GM12878 (cell line): Measurements from ENCODE around the gene PRR7.

Experiments
- ESRRA ChIP-seq: IDR thresholded peaks from 2 replicates; pipeline ENCODE4 v1.6.1; 2012; ENCODE audit warnings: mild to moderate bottlenecking, low read length, improper control_type of control experiment
- EZH2 ChIP-seq: IDR thresholded peaks from 2 replicates; pipeline ENCODE4 v1.6.1; 2012; ENCODE audit warnings: low read depth, mild to moderate bottlenecking, control low read depth, inconsistent platforms, low read length, borderline replicate concordance; ENCODE audit not compliant: control insufficient read depth
- RAD21 ChIP-seq: IDR thresholded peaks from 2 replicates; pipeline ENCODE4 v1.6.1; 2011; ENCODE audit warnings: mild to moderate bottlenecking, low read depth, low read length, moderate library complexity; ENCODE audit not compliant: insufficient read depth
- ZSCAN29 ChIP-seq: fragments of 450-650 bp; IDR thresholded peaks from 2 replicates; pipeline ENCODE4 v1.6.1; 2017; ENCODE audit warnings: mild to moderate bottlenecking, moderate library complexity
- TF ChIP-seq, protein P1 (sequence below), 3 experiments: IDR thresholded peaks in 2 of 3; conservative IDR thresholded peaks in 1 of 3; 2 replicates each; pipeline ENCODE4 v1.5.1; 2011; ENCODE audit warnings: low read depth in 3 of 3, low read length in 3 of 3, mild to moderate bottlenecking in 3 of 3, control low read depth in 2 of 3, moderate library complexity in 2 of 3, inconsistent platforms in 1 of 3, mixed read lengths in 1 of 3; ENCODE audit not compliant: control insufficient read depth in 2 of 3, insufficient read depth in 1 of 3; ENCODE audit errors: extremely low read depth in 1 of 3

DNA sequence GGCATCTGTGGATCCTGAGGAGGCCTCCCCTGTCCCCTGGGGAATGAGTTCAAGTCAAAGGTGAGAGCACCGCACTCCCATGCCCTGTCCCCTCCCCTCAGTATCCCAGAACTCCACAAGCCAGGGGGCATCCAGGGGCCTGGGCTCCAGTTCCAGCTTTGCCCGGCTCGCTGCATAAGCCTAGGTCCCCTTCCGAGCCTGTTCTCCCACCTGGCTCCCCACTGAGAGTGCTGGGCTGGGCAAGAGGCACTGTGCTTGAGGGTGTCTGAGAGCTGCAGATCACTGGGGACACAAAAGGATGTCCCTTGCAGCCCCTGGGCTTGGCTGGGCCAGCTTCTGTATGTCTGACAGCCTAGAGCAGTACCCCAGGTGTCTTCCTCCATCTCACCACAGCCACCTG is 58.5 kb downstream of the PRR7 start:
- no peak for TF ChIP-seq EZH2
- TF ChIP-seq RAD21: no peak
- no peak for TF ChIP-seq ESRRA
- TF ChIP-seq, protein P1, sequence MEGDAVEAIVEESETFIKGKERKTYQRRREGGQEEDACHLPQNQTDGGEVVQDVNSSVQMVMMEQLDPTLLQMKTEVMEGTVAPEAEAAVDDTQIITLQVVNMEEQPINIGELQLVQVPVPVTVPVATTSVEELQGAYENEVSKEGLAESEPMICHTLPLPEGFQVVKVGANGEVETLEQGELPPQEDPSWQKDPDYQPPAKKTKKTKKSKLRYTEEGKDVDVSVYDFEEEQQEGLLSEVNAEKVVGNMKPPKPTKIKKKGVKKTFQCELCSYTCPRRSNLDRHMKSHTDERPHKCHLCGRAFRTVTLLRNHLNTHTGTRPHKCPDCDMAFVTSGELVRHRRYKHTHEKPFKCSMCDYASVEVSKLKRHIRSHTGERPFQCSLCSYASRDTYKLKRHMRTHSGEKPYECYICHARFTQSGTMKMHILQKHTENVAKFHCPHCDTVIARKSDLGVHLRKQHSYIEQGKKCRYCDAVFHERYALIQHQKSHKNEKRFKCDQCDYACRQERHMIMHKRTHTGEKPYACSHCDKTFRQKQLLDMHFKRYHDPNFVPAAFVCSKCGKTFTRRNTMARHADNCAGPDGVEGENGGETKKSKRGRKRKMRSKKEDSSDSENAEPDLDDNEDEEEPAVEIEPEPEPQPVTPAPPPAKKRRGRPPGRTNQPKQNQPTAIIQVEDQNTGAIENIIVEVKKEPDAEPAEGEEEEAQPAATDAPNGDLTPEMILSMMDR (IDR thresholded peaks at IDR 0.05 in 2 of 3, conservative IDR thresholded peaks at IDR 0.05 in 1 of 3; ENCODE audit: control insufficient read depth in 2 of 3, extremely low read depth in 1 of 3, insufficient read depth in 1 of 3, low read depth in 3 of 3, low read length in 3 of 3): no peak
- TF ChIP-seq ZSCAN29: no peak
